SK-N-MC (cell line): Measurements from ENCODE around the gene SELENOO.
A peak's percentile ranks its signal among the peaks of the same experiment; 100 is the strongest.

Experiments used
- DNase-seq: peaks from one replicate; pipeline ENCODE4 v3.0.0-alpha.2; 2011; ENCODE audit warnings: low read depth, low spot score
- H3K27ac ChIP-seq: fragments of 200-600 bp; sonication (generic); 2 replicates; pipeline ENCODE4 v1.5.1; 2016; ENCODE audit warnings: mixed run types
- H3K36me3 ChIP-seq: fragments of 200-600 bp; sonication (generic); 2 replicates; pipeline ENCODE4 v1.6.1; 2017; ENCODE audit warnings: antibody characterized with exemption, low read length, mixed read lengths; ENCODE audit not compliant: insufficient read depth
- H3K4me3 ChIP-seq: fragments of 200-600 bp; sonication (generic); 2 replicates; pipeline ENCODE4 v1.5.1; 2016
- H3K9ac ChIP-seq: fragments of 200-600 bp; sonication (generic); 2 replicates; pipeline ENCODE4 v1.8.0; 2017; ENCODE audit warnings: mixed run types, mixed read lengths; ENCODE audit not compliant: insufficient read length
- H3K9me3 ChIP-seq: fragments of 200-600 bp; sonication (generic); 2 replicates; pipeline ENCODE4 v1.6.1; 2017; ENCODE audit warnings: low read depth, mild to moderate bottlenecking, antibody characterized with exemption, low read length, moderate library complexity, mixed read lengths
- EZH2 ChIP-seq: fragments of 200-600 bp; sonication (generic); IDR thresholded peaks from one replicate; pipeline ENCODE4 v1.6.1; 2017; ENCODE audit warnings: antibody characterized with exemption
- FOXP2 ChIP-seq: optimal IDR thresholded peaks from 2 replicates; pipeline ENCODE3; 2011; ENCODE audit warnings: mild to moderate bottlenecking, moderate library complexity; ENCODE audit not compliant: insufficient read depth; ENCODE audit errors: extremely low read length, control extremely low read depth
- POLR2AphosphoS5 ChIP-seq: IDR thresholded peaks from 2 replicates; pipeline ENCODE4 v1.6.1; 2012; ENCODE audit warnings: mild to moderate bottlenecking, low read depth, low read length, borderline replicate concordance

The SELENOO gene

GRCh38 chr22:50170453-50171318 lies 30.1 kb upstream of the SELENOO start, which contains the start of gene PANX2:
PANX2 (plus strand) TSS chr22:50170731; CDS start chr22:50170731, 0 bp downstream.
- Histone ChIP-seq H3K9me3 (no peaks in the 10 kb centered on the region), H3K9ac (peak within 1 kb of the TSS; percentile 73), H3K4me3 (peak within 1 kb of the TSS; percentile 82), H3K27ac (peak within 1 kb of the TSS; percentile 60; the same call in 1 of the 2 replicates), H3K36me3 (no peaks in the 10 kb centered on the region)
- no peak for DNase-seq
- TF ChIP-seq FOXP2 (no peak), POLR2AphosphoS5 (peak; percentile 23; the same call in 1 of the 2 replicates), EZH2 (no peak)

DNA sequence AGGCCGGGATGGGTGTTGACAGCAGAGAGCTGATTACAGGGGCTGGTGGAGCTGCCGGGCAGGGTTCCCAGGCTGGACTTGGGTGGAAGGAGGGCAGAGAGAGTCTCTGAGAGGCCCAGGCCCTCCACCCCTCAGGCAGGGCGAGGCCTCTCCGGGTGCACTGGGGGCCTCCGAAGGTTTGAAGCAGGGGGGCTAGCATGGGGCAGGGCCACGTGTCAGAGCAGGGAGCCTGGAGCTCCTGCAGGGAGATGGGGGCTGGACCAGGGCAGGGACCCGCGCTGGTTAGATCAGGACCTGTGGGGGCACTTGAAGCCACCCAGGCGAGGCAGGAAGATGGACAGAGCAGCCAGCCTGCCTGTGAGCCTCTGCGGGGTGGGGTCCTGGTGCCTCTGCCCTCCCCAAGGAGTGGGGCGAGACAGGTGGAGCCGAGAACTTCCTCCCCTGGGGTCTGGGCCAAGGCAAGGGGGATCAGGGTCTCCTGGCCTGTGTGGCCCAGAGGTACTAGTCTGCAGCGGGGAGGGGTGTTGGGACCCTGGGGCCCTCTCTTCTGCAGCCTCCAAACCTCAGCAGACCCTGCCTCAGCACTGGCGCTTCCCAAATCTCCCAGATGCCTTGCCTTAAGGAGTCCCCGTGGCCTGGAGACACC lies 29.4 kb upstream of the SELENOO start:
- no peaks in the 10 kb centered on the region for H3K9me3 ChIP-seq
- peak overlapping the region; percentile 73 for H3K9ac ChIP-seq
- peak overlapping the region; percentile 60 for H3K27ac ChIP-seq
- DNase-seq: no peak
- H3K36me3 ChIP-seq: no peaks in the 10 kb centered on the region
- TF ChIP-seq FOXP2 (no peak), POLR2AphosphoS5 (no peak), EZH2 (no peak)
- H3K4me3 ChIP-seq: peak overlapping the region; percentile 82

- no peak overlapping the region for H3K9ac ChIP-seq
These were observed 28.8 kb upstream of the SELENOO start for GRCh38 chr22:50171965-50172421.

DNA sequence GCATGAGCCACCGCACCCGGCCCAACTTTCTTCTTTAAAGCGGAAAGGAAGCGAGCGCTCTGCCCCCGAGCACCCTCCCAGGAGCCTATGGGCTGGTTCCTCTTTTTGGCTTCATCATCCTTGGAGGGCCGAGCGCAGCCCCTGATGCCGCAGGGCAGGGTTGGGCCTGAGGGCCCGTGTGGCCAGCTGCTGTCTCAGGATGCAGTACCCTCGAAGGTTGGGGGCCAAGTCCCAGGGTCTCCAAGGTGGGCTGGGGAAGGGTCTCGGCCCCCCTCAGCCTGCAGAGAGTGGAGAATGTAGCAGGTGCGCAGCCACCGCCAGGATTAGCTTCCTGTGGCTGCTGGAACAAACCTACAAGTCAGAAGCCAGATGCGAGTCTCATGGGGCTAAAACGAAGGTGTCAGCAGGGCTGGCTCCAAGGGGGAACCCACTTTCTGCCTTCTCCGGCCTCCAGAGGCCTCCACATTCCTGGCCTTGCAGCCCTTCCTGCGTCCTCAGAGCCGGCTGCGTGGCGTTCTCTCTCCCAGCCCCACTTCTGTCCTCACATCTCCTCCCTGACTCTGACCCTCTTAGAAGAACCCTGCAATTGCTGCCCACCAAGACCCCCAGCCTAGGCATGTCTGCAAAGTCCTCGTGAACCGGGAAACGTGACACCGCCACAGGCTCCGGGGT lies 27.4 kb upstream of the SELENOO start:
- Histone ChIP-seq H3K9ac (no peak overlapping the region), H3K4me3 (no peak overlapping the region), H3K27ac (no peak overlapping the region), H3K9me3 (no peaks in the 10 kb centered on the region), H3K36me3 (no peaks in the 10 kb centered on the region; the same call in 1 of the 2 replicates)
- no peak for DNase-seq
- TF ChIP-seq FOXP2: no peak

More at GRCh38 chr22:50171965-50172421, 28.8 kb upstream of the SELENOO start:
- TF ChIP-seq EZH2: no peak
- peak overlapping the region; percentile 82 for H3K4me3 ChIP-seq
- no peaks in the 10 kb centered on the region; the same call in 1 of the 2 replicates for H3K36me3 ChIP-seq
- DNase-seq: no peak
- peak overlapping the region; percentile 60 for H3K27ac ChIP-seq
- no peaks in the 10 kb centered on the region for H3K9me3 ChIP-seq

- Histone ChIP-seq H3K9me3 (no peaks in the 10 kb centered on the region), H3K36me3 (no peaks in the 10 kb centered on the region; the same call in 1 of the 2 replicates), H3K4me3 (no peak overlapping the region), H3K27ac (no peak overlapping the region), H3K9ac (no peak overlapping the region)
- no peak for DNase-seq
- TF ChIP-seq FOXP2: no peak
- TF ChIP-seq POLR2AphosphoS5: no peak
- TF ChIP-seq EZH2: no peak
These were observed 26.8 kb upstream of the SELENOO start for GRCh38 chr22:50173983-50174355.

- Histone ChIP-seq H3K36me3 (no peaks in the 10 kb centered on the region; the same call in 1 of the 2 replicates), H3K9me3 (no peaks in the 10 kb centered on the region), H3K27ac (no peak overlapping the region), H3K9ac (no peak overlapping the region), H3K4me3 (no peak overlapping the region)
- DNase-seq: no peak
- TF ChIP-seq EZH2 (no peak), POLR2AphosphoS5 (no peak), FOXP2 (no peak)
These were observed 26.2 kb upstream of the SELENOO start for GRCh38 chr22:50174382-50175190.

GRCh38 chr22:50175191-50175461 lies 25.7 kb upstream of the SELENOO start:
- H3K9ac ChIP-seq: no peak overlapping the region
- H3K9me3 ChIP-seq: no peaks in the 10 kb centered on the region
- H3K36me3 ChIP-seq: no peaks in the 10 kb centered on the region; the same call in 1 of the 2 replicates
- no peak for DNase-seq
- no peak overlapping the region for H3K4me3 ChIP-seq
- no peak overlapping the region for H3K27ac ChIP-seq
- TF ChIP-seq FOXP2: no peak
- no peak for TF ChIP-seq EZH2
